ENCODE data around the gene CD164.

The CD164 gene

GRCh38 chr6:109321752-109322151 is 60.5 kb downstream of the CD164 start:
- no peak overlapping the region for H3K4me3 Mint-ChIP-seq
- no peak overlapping the region for H3K27ac Mint-ChIP-seq

GRCh38 chr6:109320072-109320471 is 62.2 kb downstream of the CD164 start:
- no peak for DNase-seq
- no peaks in the 10 kb centered on the region for H3K27me3 Mint-ChIP-seq
- no peaks in the 10 kb centered on the region for H3K36me3 Mint-ChIP-seq (ENCODE audit: low read depth)

More at GRCh38 chr6:109321752-109322151, 60.5 kb downstream of the CD164 start:
- no peaks in the 10 kb centered on the region for H3K27me3 Mint-ChIP-seq
- no peaks in the 10 kb centered on the region for H3K36me3 Mint-ChIP-seq (ENCODE audit: low read depth)
- no peak for DNase-seq
- no peaks in the 10 kb centered on the region for H3K9me3 Mint-ChIP-seq
- peaks cover 8% of the 10 kb centered on the region for H3K4me1 Mint-ChIP-seq (ENCODE audit: low read depth)

GRCh38 chr6:109318328-109318876 is 63.9 kb downstream of the CD164 start:
- DNase-seq = no peak
- Mint-ChIP-seq H3K4me3 (no peak overlapping the region), H3K36me3 (ENCODE audit: low read depth) (no peaks in the 10 kb centered on the region), H3K27me3 (peaks cover 3% of the 10 kb centered on the region), H3K9me3 (no peaks in the 10 kb centered on the region), H3K27ac (no peak overlapping the region), H3K4me1 (ENCODE audit: low read depth) (peaks cover 8% of the 10 kb centered on the region)

More at GRCh38 chr6:109320072-109320471, 62.2 kb downstream of the CD164 start:
- Mint-ChIP-seq H3K4me3 (no peak overlapping the region), H3K27ac (no peak overlapping the region), H3K9me3 (no peaks in the 10 kb centered on the region), H3K4me1 (ENCODE audit: low read depth) (peaks cover 8% of the 10 kb centered on the region)

- peaks cover 3% of the 10 kb centered on the region for H3K27me3 Mint-ChIP-seq
- no peaks in the 10 kb centered on the region for H3K9me3 Mint-ChIP-seq
- H3K4me3 Mint-ChIP-seq = no peak overlapping the region
- no peak overlapping the region for H3K27ac Mint-ChIP-seq
- DNase-seq = no peak
- H3K36me3 Mint-ChIP-seq (ENCODE audit: low read depth) = no peaks in the 10 kb centered on the region
- no peaks in the 10 kb centered on the region for H3K4me1 Mint-ChIP-seq (ENCODE audit: low read depth)
Measured at GRCh38 chr6:109316909-109317308, 65.4 kb downstream of the CD164 start.

All from activated T-cell treated with anti-CD3 and anti-CD28 coated beads, Interleukin-2, amount 50 U/mL, for 24 hours (primary cell).